NOMO-1 treated with DMSO at 0.1 percent for 48 hours (cell line): ENCODE results near the gene MAPKAP1.

Experiments
- DNase-seq: peaks from one replicate; lab custom pipeline; 2025; ENCODE audit not compliant: unreplicated experiment; lab: John Stamatoyannopoulos, UW

The MAPKAP1 gene

GRCh38 chr9:125541840-125542243, 165.2 kb downstream of the MAPKAP1 start:
- DNase-seq = no peak

GRCh38 chr9:125540497-125540896, 166.5 kb downstream of the MAPKAP1 start:
- no peak for DNase-seq

DNA sequence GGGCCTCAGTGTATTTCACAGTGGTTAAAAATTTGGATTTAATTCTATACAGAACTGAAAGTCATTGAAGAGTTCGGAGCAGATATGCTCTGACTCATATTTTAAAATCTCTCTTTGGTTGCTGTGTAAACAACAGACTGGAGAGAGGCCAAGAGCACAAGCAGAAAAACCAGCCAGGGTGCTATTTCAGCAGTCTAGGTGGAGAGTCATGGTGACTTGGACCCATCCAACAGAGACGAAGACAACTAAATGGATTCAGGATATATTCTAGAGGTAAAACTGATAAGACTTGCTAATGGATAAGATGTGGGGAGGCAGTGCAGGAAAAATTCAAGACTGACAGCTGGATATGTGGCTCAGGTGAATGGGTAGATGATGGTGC, 168.9 kb downstream of the MAPKAP1 start:
- DNase-seq = no peak

- DNase-seq = no peak
Observed at GRCh38 chr9:125537442-125538091, 169.4 kb downstream of the MAPKAP1 start.

GRCh38 chr9:125536776-125537175, 170.2 kb downstream of the MAPKAP1 start:
- no peak for DNase-seq

GRCh38 chr9:125536167-125536772, 170.7 kb downstream of the MAPKAP1 start:
- no peak for DNase-seq

- no peak for DNase-seq
Observed at GRCh38 chr9:125534971-125535701, 171.9 kb downstream of the MAPKAP1 start.

DNA sequence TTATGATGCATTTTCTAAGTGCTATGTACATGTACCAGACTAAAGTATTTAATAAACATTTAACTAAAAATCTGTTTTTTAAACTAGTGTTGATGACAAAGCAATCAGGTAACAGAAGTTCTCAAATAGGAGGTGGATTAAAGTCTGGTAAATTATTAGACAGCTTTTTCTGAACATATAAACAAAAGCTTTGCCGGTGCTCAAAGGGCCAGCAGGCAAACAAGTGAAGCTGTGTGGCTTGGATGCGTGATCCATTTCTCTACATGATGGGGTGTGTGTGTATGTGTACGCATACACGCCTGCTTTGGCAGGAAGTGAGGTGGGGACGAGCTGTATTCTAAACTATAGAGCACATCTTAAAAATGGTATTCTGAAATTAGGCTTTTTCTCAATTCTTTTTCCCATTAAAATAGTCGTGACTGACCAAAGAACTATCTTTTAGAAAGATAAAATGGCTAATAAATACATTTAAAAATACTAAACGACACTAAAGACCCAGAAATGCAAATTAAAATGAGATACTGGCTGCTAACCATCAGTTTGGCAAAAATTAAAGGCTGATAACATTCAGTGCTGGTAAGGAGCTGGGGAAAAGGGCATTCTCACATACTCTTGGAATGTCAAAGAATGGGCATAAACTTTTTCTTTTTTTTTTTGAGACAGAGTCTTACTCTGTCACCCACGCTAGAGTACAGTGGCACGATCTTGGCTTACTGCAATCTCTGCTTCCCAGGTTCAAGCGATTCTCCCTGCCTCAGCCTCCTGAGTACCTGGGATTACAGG, 174.0 kb downstream of the MAPKAP1 start:
- no peak for DNase-seq

- no peak for DNase-seq
Observed at GRCh38 chr9:125532412-125532811, 174.6 kb downstream of the MAPKAP1 start.

DNA sequence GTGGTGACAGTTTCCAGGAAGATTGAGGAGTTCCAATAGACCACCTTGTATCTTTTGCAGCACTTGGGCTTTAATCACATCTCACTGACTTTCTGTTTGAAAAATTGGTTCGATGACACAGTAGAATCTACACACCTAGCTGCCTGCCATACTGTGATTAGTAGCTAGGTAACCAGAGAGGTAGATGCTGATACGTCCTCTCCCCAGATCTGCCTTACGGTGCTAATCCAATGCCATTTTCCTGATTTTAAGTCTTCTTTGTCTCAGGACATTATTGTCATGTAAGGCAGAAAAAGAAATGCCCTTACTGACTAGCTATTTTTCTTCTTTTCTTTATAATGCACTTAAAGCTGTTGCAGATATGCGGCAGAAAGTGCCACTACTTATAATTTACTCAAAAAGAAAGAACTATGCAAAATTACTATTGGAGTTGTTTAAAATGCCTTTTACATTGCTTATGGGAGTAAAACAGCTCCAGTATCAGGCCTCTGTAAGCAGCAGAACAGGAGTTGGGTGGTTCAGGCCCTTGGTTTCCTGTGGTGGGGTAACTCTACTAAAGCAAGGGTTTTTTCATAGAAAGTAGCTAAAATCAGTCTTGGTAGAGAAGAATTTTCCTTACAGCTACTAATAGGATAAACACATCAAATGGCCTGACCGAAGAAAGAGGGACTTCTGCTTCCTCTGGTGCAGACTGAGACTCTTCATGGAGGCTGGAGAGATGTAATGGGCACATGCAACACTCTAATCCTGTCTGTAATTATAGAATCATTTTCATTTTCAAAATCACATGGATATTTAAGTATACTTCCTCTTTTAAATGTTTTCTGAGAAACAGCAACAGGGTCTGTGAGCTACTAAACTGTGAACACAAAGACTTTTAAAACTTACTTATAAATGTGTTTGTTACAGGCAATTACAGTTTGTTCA, 177.2 kb downstream of the MAPKAP1 start:
- DNase-seq = peak; percentile 79

DNA sequence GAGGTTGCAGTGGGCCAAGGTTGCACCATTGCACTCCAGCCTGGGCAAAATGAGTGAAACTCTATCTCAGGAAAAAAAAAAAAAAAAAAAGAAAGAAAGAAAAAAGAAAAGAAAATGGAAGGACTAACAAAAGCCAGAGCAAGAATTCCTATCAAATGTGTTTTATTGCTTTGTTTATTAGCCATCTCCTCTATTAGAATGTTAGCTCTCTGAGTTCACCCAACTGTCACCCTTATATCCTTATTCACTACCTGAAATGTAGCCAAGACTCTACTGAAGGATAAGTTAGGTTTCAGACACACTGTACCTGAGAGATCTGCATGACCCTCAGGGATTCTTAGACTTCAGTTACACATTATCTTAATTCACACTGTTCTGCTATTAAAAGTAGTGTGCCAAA, 177.9 kb downstream of the MAPKAP1 start:
- DNase-seq = no peak

DNA sequence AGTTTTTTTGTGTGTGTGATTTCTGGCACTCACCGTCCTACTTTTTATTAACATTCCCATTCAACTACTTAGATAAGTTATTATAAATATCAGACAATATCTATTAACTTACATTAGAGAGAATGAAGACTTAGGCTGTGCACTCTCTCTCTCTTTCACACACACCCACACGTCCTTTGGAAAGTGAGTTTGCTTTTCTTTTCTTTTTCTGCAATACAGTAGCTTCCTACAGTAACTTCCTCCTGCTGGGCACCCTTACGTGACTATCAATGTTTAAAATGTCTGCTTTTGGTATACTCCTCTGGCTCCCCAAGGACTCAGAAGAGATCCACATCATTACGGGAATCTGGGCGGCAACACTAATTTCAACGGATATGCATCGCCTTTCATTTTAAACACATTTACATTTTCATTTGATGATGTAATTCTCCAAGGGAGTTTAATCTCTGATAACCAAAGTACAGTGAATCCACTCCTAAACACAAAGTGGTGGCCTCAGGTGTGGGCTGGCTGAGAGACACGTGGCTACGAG, 179.5 kb downstream of the MAPKAP1 start:
- DNase-seq = no peak

DNA sequence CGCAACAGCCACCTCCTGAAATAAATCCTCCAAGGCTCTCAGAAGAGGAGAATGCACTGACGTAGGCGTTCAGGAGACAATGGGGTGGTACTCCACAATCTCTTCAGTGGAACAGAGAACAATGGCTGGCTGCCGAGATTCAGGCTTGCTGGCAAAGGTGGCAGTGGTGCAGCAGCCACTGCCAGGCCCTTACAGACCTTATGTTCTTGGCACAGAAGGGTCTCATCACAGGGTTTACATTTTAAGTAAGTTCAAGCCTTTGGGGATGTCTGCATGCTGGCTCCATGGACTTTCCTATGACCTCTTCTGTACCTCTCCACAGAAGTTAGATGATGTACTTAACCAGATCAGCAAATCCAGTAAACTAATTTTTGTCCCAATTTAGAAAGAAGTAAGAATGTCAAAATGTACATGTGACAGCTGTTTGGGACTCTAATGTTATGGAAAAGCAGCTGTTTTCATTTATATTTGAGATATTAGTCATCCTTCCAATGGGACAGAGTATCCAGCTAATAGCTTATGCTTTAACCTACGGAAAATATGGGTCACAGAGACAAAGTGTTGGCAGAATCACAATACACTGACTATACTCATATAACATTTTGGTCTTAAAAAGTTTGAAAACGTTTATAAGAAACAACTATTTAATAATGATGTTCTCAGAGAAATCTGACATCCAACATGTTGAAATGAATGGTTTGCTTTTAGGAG, 180.9 kb downstream of the MAPKAP1 start:
- no peak for DNase-seq

DNA sequence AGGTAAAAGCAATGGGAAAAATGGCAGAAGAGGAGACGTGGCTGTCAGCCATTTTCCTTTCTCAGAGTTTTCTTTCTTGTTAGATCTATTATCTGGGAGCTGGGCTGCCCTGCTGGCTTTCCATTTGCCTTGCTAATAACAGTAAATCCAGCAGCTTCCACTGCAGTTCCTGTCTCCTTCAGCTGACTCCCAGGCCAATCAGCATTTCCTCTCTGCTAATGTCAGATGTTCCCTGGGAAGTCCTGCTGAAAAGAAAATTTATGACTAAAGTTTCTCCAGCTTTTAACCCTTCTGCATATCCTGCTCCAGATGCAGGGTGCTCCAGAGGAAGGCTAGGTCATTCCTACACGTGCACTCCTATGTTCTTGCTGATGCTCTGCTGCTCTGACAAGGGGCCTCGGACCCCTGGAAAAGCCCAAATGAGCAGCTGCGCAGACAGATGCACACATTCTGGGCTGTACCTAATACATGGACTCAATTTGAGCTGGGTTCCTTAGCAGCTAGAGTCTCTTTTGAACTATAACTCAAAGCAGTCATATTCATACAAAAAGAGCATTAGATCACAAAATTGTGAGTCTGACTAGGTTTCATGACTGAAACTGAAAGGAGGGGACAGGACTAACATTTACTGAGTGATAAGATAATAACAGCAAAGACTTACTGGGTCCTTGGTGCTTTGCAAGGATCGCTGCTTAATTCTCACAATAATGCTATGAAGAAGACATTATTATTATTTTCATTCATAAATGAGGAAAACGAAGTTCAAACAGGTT, 182.2 kb downstream of the MAPKAP1 start:
- no peak for DNase-seq

GRCh38 chr9:125523681-125524080, 183.3 kb downstream of the MAPKAP1 start:
- DNase-seq = no peak

- DNase-seq = no peak
Observed at GRCh38 chr9:125522328-125522725, 184.7 kb downstream of the MAPKAP1 start.

DNA sequence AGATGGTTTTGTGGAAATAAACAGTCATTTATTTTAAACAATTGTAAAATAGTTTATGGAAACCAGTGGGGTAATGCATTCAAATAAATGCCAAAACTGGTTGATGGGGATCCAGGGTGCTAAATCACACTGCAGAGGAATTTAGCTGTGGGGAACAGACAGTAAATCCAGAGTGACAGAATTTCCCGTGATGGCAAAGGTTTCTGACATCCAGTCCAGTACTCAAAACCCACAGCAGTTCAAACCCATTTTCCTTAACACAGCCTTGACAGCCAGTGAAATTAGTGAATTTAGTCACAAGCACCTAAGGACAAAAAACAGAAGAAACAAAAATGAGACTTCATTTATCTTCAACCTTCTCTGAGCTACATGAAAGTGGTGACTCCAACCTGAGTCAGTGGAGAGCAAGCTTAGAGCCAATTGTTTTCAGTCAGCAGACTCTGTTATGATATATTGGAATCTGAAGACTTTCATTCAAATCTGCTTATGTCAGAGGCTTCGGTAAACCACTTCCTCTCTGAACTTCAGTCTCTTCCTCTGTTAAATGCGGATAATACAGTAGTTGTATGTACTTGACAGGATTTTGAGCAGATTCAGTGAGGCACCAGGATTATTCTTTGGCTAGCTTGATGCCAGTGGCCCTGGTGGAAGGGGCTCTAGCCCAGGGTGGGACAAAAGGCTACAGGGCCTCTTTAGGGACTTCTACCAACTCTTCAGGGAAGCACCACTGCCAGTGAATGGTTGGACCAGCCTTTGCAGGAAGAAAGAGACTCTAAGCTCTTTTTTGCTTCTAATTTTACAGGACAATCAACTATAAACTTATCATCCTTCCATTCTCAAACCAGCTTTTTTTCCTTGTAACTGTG, 185.3 kb downstream of the MAPKAP1 start:
- DNase-seq = peak; percentile 70

DNA sequence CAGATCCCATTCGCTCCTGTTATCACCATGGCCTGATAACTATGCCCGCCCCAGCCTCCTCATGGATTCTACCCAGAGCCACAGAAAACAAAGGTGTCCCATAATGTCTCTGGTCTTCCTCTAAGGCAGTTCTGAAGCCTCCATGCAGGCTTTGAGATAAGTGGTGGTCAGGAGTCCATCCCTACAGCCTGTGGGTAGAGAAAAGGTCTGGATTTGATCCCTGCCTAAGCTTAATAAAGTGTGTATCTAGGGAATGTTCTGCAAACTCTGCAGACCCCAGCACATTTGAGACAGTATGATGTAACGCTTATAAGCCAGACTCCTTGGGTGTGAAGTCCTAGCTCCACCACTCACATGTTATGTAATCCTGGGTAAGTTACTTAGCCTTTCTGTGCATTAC, 187.3 kb downstream of the MAPKAP1 start:
- no peak for DNase-seq
